GM19324 (cell line): ENCODE results near the gene APAF1.
A peak's percentile ranks its signal among the peaks of the same experiment; 100 is the strongest.
"Not testable (repeated sequence)": the region's sequence is repeated elsewhere in the genome, so short reads cannot be mapped to it uniquely, and the experiment has no call there.

Experiments used
- ATAC-seq: cut with Tn5 transposase; IDR thresholded peaks from one replicate; pipeline ENCODE4 v1.9.1; 2021; ENCODE audit warnings: mild to moderate bottlenecking, moderate library complexity; ENCODE audit not compliant: unreplicated experiment, low FRiP score

Gene APAF1

DNA sequence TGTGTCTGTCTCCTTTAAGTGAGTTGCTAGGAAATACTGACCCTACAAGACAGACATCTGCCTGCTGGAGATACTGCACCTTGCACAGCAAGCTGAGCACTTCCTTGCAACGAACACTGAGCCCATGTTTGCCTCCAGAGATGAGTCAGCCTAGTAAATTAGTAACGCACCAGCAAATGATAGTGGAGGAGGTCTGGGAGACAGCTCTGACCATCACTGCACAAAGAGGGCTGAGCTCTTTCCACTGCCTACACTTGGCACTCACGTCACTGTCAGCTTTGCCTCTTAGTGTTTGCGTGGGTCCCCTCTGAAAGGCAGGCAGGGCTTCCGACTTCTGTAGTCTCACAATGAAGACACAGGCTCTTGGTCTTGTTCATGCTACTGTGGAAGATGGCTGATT lies 109.0 kb downstream of the APAF1 start:
- ATAC-seq: peak; percentile 93

DNA sequence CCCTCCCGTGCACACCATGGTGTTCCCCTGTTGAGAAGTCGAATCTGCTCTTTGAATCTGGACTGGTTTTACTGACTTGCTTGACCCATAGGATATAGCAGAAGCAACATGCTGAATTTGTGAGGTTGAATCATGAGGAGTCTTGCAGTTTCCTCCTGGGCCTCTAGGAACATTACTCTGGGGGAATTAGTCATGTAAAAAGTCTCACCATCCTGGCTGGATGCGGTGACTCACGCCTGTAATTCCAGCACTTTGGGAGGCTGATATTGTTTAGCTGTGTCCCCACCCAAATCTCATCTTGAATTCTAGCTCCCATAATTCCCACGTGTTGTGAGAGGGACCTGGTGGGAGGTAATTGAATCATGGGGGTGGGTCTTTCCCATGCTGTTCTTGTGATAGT lies 110.8 kb downstream of the APAF1 start:
- ATAC-seq: not testable (repeated sequence)

- ATAC-seq: no peak
Observed at GRCh38 chr12:98757455-98757854, 112.4 kb downstream of the APAF1 start.

- ATAC-seq: no peak
Observed at GRCh38 chr12:98758331-98758730, 113.2 kb downstream of the APAF1 start.

DNA sequence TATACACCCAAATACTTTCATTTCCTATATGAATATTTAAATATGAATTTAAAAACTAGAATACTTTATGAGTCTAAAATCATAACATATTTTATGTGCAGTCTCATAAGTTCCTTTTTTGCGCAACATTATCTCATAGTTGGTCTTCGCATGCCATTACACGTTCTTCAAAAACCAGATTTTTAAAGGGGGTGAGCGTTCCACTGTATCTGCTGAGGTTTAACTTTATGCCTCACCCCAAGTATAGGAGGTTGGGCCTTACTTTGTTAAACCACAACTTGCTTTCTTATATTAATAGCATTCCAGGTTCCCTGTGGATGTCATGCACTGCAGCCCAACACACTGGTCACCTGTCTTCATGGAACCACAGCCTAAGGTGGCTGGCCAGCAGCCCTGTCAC lies 118.6 kb downstream of the APAF1 start:
- ATAC-seq: no peak

- no peak for ATAC-seq
Observed at GRCh38 chr12:98767248-98767647, 122.2 kb downstream of the APAF1 start.

DNA sequence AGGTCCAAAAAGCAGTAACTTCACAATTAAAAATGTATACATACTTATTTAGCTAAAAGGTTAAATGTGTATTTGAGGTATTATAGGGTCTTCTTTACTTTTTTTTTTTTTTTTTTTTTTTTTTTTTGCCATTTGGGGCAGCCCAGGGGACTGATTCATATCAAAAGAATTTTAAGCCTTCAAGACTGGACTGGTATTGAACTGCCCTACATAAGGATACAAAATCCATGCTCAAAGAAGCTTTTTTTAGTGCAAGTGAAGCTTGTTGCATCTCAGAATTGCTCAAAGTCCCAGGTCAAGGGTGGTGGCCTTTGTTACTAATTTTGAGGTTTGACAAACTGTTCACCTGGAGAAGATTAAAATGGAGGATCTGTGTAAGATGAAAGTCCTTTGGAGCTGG lies 124.0 kb downstream of the APAF1 start:
- no peak for ATAC-seq

GRCh38 chr12:98770230-98770629 lies 125.1 kb downstream of the APAF1 start:
- ATAC-seq: no peak

DNA sequence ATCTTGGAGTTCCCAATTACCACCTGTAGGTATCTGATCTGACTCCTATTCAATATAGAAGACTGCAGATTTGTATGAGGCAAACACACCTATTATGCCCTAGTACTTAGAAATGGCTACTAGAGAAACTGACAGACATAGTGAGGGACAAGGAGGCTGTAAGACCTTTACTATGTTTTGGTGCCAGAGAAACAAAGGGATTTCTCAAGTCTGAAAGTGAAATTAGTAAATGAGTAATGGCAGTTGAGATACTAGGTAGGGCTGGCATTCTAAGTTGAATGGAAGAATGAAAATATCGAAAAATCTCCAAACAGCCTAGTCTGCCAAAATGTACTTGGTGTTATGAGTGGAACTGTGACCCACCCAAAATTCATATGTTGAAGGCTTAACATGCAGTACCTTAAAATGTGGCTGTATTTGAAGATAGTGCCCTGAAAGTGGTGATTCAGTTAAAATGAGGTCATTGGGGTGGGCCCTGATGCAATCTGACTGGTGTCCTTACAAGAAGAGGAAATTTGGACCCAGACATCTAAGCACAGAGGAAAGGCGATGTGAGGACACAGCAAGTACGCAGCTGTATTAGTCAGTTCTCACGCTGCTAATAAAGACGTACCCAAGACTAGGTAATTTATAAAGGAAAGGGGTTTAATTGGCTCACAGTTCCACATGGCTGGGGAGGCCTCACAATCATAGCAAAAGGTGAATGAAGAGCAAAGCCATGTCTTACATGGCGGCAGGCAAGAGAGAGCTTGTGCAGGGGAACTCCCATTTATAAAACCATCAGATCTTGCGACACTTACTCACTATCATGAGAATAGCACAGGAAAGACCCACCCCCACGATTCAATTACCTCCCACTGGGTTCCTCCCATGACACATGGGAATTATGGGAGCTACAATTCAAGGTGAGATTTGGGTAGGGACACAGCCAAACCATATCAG lies 127.0 kb downstream of the APAF1 start:
- ATAC-seq: no peak

GRCh38 chr12:98772818-98773217 lies 127.7 kb downstream of the APAF1 start:
- no peak for ATAC-seq

DNA sequence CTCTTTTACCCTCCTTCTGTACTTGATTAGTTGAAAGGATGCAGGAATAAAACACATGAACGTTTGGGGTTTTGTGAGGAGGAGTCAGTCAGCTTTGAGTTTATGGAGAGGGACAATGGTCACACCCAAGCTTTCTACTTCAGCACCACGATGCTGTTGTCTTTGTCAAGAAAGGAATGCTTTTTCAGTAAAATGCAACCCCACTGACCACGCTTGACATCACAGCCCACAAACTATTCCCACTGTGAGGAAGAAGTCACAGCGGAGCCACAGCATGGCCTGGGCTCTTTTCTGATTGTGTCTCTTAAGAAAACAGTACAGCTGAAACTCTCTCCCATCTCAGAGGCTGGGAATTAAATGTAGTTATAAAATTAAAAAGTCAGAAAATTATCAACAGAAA lies 135.2 kb downstream of the APAF1 start:
- no peak for ATAC-seq

- no peak for ATAC-seq
Observed at GRCh38 chr12:98783420-98783819, 138.3 kb downstream of the APAF1 start.
